Activated T-cell treated with anti-CD3 and anti-CD28 coated beads for 24 hours (primary cell): ENCODE results near the gene ULK1.
A peak's percentile ranks its signal among the peaks of the same experiment; 100 is the strongest.

ENCODE experiments used
- DNase-seq: peaks from one replicate; pipeline ENCODE4 v3.0.0-alpha.2; 2020; ENCODE audit warnings: low read depth

The ULK1 gene

GRCh38 chr12:131894313-131894860, at the start of gene ULK1:
Gene ULK1 (plus strand): TSS chr12:131894622. CDS start chr12:131895002, 380 bp downstream.
- DNase-seq, result peak; percentile 89

GRCh38 chr12:131844656-131845055, 49.8 kb upstream of the ULK1 start:
- DNase-seq, result no peak

- no peak for DNase-seq
Observed at GRCh38 chr12:131845121-131845520, 49.3 kb upstream of the ULK1 start.

GRCh38 chr12:131847456-131847855, 47.0 kb upstream of the ULK1 start:
- DNase-seq, result no peak

- DNase-seq, result no peak
Observed at GRCh38 chr12:131848753-131849152, 45.7 kb upstream of the ULK1 start.

- no peak for DNase-seq
Observed at GRCh38 chr12:131849700-131850553, 44.5 kb upstream of the ULK1 start.

- no peak for DNase-seq
Observed at GRCh38 chr12:131850856-131851559, 43.4 kb upstream of the ULK1 start.

- no peak for DNase-seq
Observed at GRCh38 chr12:131851741-131852550, 42.5 kb upstream of the ULK1 start.

- DNase-seq, result no peak
Observed at GRCh38 chr12:131852551-131853299, 41.7 kb upstream of the ULK1 start.

- DNase-seq, result no peak
Observed at GRCh38 chr12:131853832-131854797, 40.3 kb upstream of the ULK1 start.

- no peak for DNase-seq
Observed at GRCh38 chr12:131854861-131855476, 39.5 kb upstream of the ULK1 start.

GRCh38 chr12:131855521-131856142, 38.8 kb upstream of the ULK1 start:
- no peak for DNase-seq

- DNase-seq, result no peak
Observed at GRCh38 chr12:131856366-131857097, 37.9 kb upstream of the ULK1 start.

- DNase-seq, result no peak
Observed at GRCh38 chr12:131857908-131858850, 36.2 kb upstream of the ULK1 start.

- DNase-seq, result no peak
Observed at GRCh38 chr12:131860472-131861260, 33.8 kb upstream of the ULK1 start.

GRCh38 chr12:131861261-131862083, 33.0 kb upstream of the ULK1 start:
- no peak for DNase-seq
